ENCODE measurements around the gene TSPAN14. TPM values are rescaled to one million over a fixed set of nuclear protein-coding genes. Genes with fewer than 3 reads are reported as not detected.

TSPAN14 gene
- total RNA-seq, 1 experiment from 2014 or later, result 3.4 TPM

DNA sequence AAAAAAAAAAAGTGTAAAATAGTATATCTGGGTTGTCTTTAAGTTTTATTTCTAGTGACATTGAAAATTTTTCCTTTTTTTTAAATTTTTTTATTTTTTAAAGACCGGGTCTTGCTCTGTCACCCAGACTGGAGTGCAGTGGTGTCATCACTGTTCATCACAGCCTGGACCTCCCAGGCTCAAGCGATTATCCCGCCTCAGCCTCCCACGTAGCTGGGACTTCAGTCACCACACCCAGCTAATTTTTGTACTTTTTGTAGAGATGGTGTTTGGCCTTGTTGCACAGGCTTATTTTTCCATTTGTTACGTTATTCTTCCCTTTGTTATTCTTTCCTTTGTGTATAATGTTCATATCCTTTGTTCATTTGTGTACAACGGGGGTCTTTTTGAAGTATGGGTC is 30.1 kb downstream of the TSPAN14 start:
- H3K36me3 ChIP-seq (ENCODE audit: insufficient read depth, low read length), result no peaks in the 10 kb centered on the region
- no peaks in the 10 kb centered on the region for H3K79me2 ChIP-seq (ENCODE audit: low read length)
- H3K27me3 ChIP-seq (ENCODE audit: low read length), result no peaks in the 10 kb centered on the region
- no peaks in the 10 kb centered on the region for H4K20me1 ChIP-seq (ENCODE audit: insufficient read depth, low read depth, low read length)
- DNase-seq, result no peak
- H3K9me2 ChIP-seq (replicated peaks; ENCODE audit: insufficient read depth, low read length), result no peaks in the 10 kb centered on the region
- H2AFZ ChIP-seq (ENCODE audit: low read length), result no peak overlapping the region
- H3K4me1 ChIP-seq (ENCODE audit: low read length), result no peaks in the 10 kb centered on the region
- H3K4me3 ChIP-seq (ENCODE audit: low read length), result no peak overlapping the region
- no peaks in the 10 kb centered on the region for H3K9me3 ChIP-seq (ENCODE audit: low read length)
- no peak overlapping the region for H3K4me2 ChIP-seq (ENCODE audit: low read depth, low read length, poor library complexity, severe bottlenecking)
- no peak overlapping the region for H3K9ac ChIP-seq (ENCODE audit: low read length)
- no peak overlapping the region for H3K27ac ChIP-seq (ENCODE audit: low read length)

DNA sequence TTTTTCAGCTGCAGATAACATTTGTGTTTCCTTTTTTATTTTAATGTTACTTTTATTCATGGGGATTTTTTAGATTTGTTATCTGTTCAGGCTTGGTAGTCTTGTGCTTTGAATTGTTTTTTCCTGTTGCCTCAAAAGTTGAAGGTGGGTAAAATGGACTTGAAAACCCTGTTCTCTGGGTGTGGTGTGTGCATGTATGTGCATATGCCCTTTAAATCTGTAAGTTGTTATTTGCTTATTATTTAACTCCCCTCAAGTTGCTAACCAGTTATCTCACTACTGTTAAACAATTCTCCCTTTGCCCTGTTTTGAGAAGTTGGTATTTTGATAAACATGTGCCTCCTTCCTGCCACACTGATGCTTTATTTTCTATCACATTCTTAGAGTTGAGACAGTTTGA is 30.6 kb downstream of the TSPAN14 start:
- Histone ChIP-seq H3K36me3 (ENCODE audit: insufficient read depth, low read length) (no peaks in the 10 kb centered on the region), H4K20me1 (ENCODE audit: insufficient read depth, low read depth, low read length) (no peaks in the 10 kb centered on the region), H3K79me2 (ENCODE audit: low read length) (no peaks in the 10 kb centered on the region), H3K9ac (ENCODE audit: low read length) (no peak overlapping the region), H3K4me2 (ENCODE audit: low read depth, low read length, poor library complexity, severe bottlenecking) (no peak overlapping the region), H3K4me3 (ENCODE audit: low read length) (no peak overlapping the region), H3K4me1 (ENCODE audit: low read length) (no peaks in the 10 kb centered on the region), H3K9me3 (ENCODE audit: low read length) (no peaks in the 10 kb centered on the region), H3K27ac (ENCODE audit: low read length) (no peak overlapping the region), H3K27me3 (ENCODE audit: low read length) (no peaks in the 10 kb centered on the region), H3K9me2 (replicated peaks; ENCODE audit: insufficient read depth, low read length) (no peaks in the 10 kb centered on the region), H2AFZ (ENCODE audit: low read length) (no peak overlapping the region)
- no peak for DNase-seq

DNA sequence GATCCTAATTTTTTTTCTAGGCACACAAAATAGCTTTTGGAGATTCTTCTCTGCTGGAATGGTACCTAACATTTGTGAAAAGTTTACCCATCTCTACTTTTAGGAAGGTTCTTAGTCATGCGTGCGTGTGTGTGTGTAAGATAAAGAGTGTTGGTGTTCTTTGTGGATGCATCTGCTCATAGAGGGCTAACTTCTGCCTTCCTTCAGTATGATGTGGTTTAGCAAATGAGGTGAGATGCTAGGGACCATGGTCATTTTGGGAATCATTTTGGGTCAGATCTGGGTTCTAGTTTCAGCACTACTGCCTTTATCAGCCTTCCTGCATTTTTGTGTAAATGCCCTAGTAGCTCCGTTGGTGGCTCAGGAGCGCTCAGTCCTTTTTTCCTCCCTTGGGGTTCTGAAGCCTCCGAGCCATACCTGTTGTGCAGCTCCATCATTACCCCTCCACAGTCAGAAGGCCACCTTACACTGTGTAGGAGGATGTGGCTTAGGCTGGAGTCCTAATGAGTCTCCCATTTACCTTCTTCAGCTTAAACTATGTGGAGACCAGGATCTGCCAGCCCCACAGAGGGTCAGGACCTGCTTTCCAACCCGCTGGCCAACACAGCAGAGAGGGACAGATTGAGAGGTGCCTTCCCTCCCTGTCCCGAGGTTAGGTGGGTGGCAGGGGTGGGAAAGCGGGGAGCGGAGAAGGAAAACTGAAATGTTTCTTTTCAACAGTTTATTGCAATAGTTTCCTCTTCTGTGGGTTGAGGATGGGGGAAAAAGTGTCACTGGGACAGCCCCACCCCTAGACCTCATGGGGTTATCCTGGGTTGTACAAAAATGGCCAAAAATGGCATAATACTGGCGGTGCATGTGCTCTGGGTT is 31.2 kb downstream of the TSPAN14 start:
- Histone ChIP-seq H3K9me3 (ENCODE audit: low read length) (no peaks in the 10 kb centered on the region), H3K27me3 (ENCODE audit: low read length) (no peaks in the 10 kb centered on the region), H3K27ac (ENCODE audit: low read length) (no peak overlapping the region), H3K4me3 (ENCODE audit: low read length) (no peak overlapping the region), H3K9ac (ENCODE audit: low read length) (no peak overlapping the region), H3K4me2 (ENCODE audit: low read depth, low read length, poor library complexity, severe bottlenecking) (no peak overlapping the region), H3K4me1 (ENCODE audit: low read length) (no peaks in the 10 kb centered on the region), H3K9me2 (replicated peaks; ENCODE audit: insufficient read depth, low read length) (no peaks in the 10 kb centered on the region), H4K20me1 (ENCODE audit: insufficient read depth, low read depth, low read length) (no peaks in the 10 kb centered on the region), H3K79me2 (ENCODE audit: low read length) (no peaks in the 10 kb centered on the region), H2AFZ (ENCODE audit: low read length) (no peak overlapping the region), H3K36me3 (ENCODE audit: insufficient read depth, low read length) (no peaks in the 10 kb centered on the region)
- DNase-seq, result no peak

- H3K9ac ChIP-seq (ENCODE audit: low read length), result no peak overlapping the region
These were observed 32.0 kb downstream of the TSPAN14 start for GRCh38 chr10:80485946-80486764.

DNA sequence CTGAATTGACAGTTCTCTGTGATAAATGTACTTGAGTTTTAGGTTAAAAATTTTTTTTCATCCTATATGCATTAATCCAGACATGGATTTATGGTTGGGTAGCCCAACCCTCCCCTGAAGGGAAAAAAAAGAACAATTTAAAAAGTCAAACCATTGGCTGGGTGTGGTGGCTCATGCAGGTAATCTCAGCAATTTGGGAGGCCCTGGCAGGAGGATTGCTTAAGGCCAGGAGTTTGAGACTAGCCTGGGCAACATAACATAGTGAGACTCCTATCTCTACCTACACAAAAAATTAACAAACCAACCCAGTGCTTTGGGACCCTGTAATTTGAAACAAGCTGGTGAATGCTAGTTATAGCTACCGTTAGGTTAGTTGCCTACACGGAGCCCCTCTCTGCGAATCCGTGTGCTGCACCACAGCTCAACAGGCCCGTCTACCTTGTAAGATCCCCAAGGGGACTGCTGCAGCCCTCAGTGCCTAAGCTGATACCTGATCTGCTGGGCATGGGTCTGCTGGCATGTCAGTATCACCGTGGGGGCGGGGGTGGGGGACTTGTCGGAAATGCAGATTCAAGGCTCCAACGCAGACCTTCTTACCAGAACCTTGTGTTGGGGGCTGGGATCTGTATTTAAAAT is 32.8 kb downstream of the TSPAN14 start:
- Histone ChIP-seq H3K4me3 (ENCODE audit: low read length) (no peak overlapping the region), H3K27ac (ENCODE audit: low read length) (no peak overlapping the region), H3K9ac (ENCODE audit: low read length) (no peak overlapping the region)

More at GRCh38 chr10:80485946-80486764, 32.0 kb downstream of the TSPAN14 start:
- Histone ChIP-seq H4K20me1 (ENCODE audit: insufficient read depth, low read depth, low read length) (no peaks in the 10 kb centered on the region), H3K4me3 (ENCODE audit: low read length) (no peak overlapping the region), H3K27ac (ENCODE audit: low read length) (no peak overlapping the region), H3K79me2 (ENCODE audit: low read length) (no peaks in the 10 kb centered on the region), H3K4me2 (ENCODE audit: low read depth, low read length, poor library complexity, severe bottlenecking) (no peak overlapping the region), H2AFZ (ENCODE audit: low read length) (no peak overlapping the region), H3K9me3 (ENCODE audit: low read length) (no peaks in the 10 kb centered on the region), H3K36me3 (ENCODE audit: insufficient read depth, low read length) (no peaks in the 10 kb centered on the region), H3K4me1 (ENCODE audit: low read length) (no peaks in the 10 kb centered on the region), H3K9me2 (replicated peaks; ENCODE audit: insufficient read depth, low read length) (no peaks in the 10 kb centered on the region), H3K27me3 (ENCODE audit: low read length) (no peaks in the 10 kb centered on the region)
- DNase-seq, result no peak

GRCh38 chr10:80487421-80487785 is 33.3 kb downstream of the TSPAN14 start:
- no peak overlapping the region for H3K9ac ChIP-seq (ENCODE audit: low read length)
- H2AFZ ChIP-seq (ENCODE audit: low read length), result no peak overlapping the region
- H3K36me3 ChIP-seq (ENCODE audit: insufficient read depth, low read length), result no peaks in the 10 kb centered on the region
- no peaks in the 10 kb centered on the region for H3K79me2 ChIP-seq (ENCODE audit: low read length)
- H3K27me3 ChIP-seq (ENCODE audit: low read length), result no peaks in the 10 kb centered on the region
- no peak overlapping the region for H3K4me2 ChIP-seq (ENCODE audit: low read depth, low read length, poor library complexity, severe bottlenecking)
- H3K9me3 ChIP-seq (ENCODE audit: low read length), result no peaks in the 10 kb centered on the region
- no peak overlapping the region for H3K4me3 ChIP-seq (ENCODE audit: low read length)
- no peaks in the 10 kb centered on the region for H3K4me1 ChIP-seq (ENCODE audit: low read length)
- H4K20me1 ChIP-seq (ENCODE audit: insufficient read depth, low read depth, low read length), result no peaks in the 10 kb centered on the region
- DNase-seq, result no peak
- no peaks in the 10 kb centered on the region for H3K9me2 ChIP-seq (replicated peaks; ENCODE audit: insufficient read depth, low read length)
- no peak overlapping the region for H3K27ac ChIP-seq (ENCODE audit: low read length)

More for the DNA sequence above, 32.8 kb downstream of the TSPAN14 start:
- H3K9me3 ChIP-seq (ENCODE audit: low read length), result no peaks in the 10 kb centered on the region
- H3K79me2 ChIP-seq (ENCODE audit: low read length), result no peaks in the 10 kb centered on the region
- H4K20me1 ChIP-seq (ENCODE audit: insufficient read depth, low read depth, low read length), result no peaks in the 10 kb centered on the region
- H3K9me2 ChIP-seq (replicated peaks; ENCODE audit: insufficient read depth, low read length), result no peaks in the 10 kb centered on the region
- H3K27me3 ChIP-seq (ENCODE audit: low read length), result no peaks in the 10 kb centered on the region
- no peaks in the 10 kb centered on the region for H3K4me1 ChIP-seq (ENCODE audit: low read length)
- no peak for DNase-seq
- no peak overlapping the region for H2AFZ ChIP-seq (ENCODE audit: low read length)
- H3K36me3 ChIP-seq (ENCODE audit: insufficient read depth, low read length), result no peaks in the 10 kb centered on the region
- no peak overlapping the region for H3K4me2 ChIP-seq (ENCODE audit: low read depth, low read length, poor library complexity, severe bottlenecking)

GRCh38 chr10:80487791-80488538 is 33.9 kb downstream of the TSPAN14 start:
- no peak overlapping the region for H3K4me2 ChIP-seq (ENCODE audit: low read depth, low read length, poor library complexity, severe bottlenecking)
- no peak overlapping the region for H3K27ac ChIP-seq (ENCODE audit: low read length)
- H3K9me3 ChIP-seq (ENCODE audit: low read length), result no peaks in the 10 kb centered on the region
- H3K9me2 ChIP-seq (replicated peaks; ENCODE audit: insufficient read depth, low read length), result no peaks in the 10 kb centered on the region
- no peaks in the 10 kb centered on the region for H3K27me3 ChIP-seq (ENCODE audit: low read length)
- no peaks in the 10 kb centered on the region for H3K36me3 ChIP-seq (ENCODE audit: insufficient read depth, low read length)
- H3K79me2 ChIP-seq (ENCODE audit: low read length), result no peaks in the 10 kb centered on the region
- no peaks in the 10 kb centered on the region for H3K4me1 ChIP-seq (ENCODE audit: low read length)
- no peak overlapping the region for H3K9ac ChIP-seq (ENCODE audit: low read length)
- no peaks in the 10 kb centered on the region for H4K20me1 ChIP-seq (ENCODE audit: insufficient read depth, low read depth, low read length)
- DNase-seq, result no peak
- no peak overlapping the region for H2AFZ ChIP-seq (ENCODE audit: low read length)
- H3K4me3 ChIP-seq (ENCODE audit: low read length), result no peak overlapping the region

Measured in Karpas-422 (cell line).